ENCODE results near the gene RFX7.
"Not testable (repeated sequence)": the region's sequence is repeated elsewhere in the genome, so short reads cannot be mapped to it uniquely, and the experiment has no call there.

Gene RFX7

DNA sequence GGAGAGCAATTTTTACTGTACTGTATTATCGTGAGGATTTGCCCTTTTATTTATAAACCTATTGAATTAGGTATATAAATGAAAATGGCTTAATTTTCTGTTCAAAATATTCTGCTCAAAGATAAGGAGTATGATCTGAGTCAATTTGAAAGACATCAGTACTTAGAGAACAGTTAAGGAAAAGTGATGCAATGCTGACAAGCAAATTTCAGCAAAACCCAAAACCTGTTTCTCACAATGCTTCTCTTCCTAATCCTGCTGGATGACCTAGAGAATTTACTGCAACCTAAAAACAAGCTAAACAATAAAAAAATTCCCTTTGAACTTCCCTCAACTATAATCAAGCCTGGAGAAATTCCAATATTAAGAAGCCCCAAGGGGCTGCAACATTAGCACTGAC is 82.7 kb downstream of the RFX7 start:
- no peak overlapping the region for H3K4me3 ChIP-seq (ENCODE audit: low read depth, low read length)
- no peaks in the 10 kb centered on the region for H3K36me3 ChIP-seq (ENCODE audit: control insufficient read depth, insufficient read depth, low read length)
- H3K9ac ChIP-seq (ENCODE audit: low read depth, low read length): no peak overlapping the region
- H3K27me3 ChIP-seq (ENCODE audit: control insufficient read depth, insufficient read depth, low read length): no peaks in the 10 kb centered on the region
- no peaks in the 10 kb centered on the region for H3K9me3 ChIP-seq (ENCODE audit: control insufficient read depth, insufficient read depth, low read length)
- no peaks in the 10 kb centered on the region for H3K4me1 ChIP-seq (ENCODE audit: control insufficient read depth, insufficient read depth, low read length)

GRCh38 chr15:56156877-56157276 is 86.8 kb downstream of the RFX7 start:
- Histone ChIP-seq H3K4me3 (ENCODE audit: low read depth, low read length) (no peak overlapping the region), H3K27me3 (ENCODE audit: control insufficient read depth, insufficient read depth, low read length) (no peaks in the 10 kb centered on the region), H3K9me3 (ENCODE audit: control insufficient read depth, insufficient read depth, low read length) (no peaks in the 10 kb centered on the region), H3K4me1 (ENCODE audit: control insufficient read depth, insufficient read depth, low read length) (no peaks in the 10 kb centered on the region), H3K36me3 (ENCODE audit: control insufficient read depth, insufficient read depth, low read length) (no peaks in the 10 kb centered on the region), H3K9ac (ENCODE audit: low read depth, low read length) (no peak overlapping the region)

DNA sequence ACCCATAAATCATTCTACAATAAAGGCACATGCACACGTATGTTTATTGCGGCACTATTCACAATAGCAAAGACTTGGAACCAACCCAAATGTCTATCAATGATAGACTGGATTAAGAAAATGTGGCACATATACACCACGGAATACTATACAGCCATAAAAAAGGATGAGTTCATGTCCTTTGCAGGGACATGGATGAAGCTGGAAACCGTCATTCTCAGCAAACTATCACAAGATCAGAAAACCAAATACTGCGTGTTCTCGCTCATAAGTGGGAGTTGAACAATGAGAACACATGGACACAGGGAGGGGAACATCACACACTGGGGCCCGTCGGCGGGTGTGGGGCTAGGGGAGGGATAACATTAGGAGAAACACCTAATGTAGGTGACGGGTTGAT is 88.4 kb downstream of the RFX7 start:
- not testable (repeated sequence) for H3K9me3 ChIP-seq (ENCODE audit: control insufficient read depth, insufficient read depth, low read length); H3K4me1 ChIP-seq (ENCODE audit: control insufficient read depth, insufficient read depth, low read length); H3K4me3 ChIP-seq (ENCODE audit: low read depth, low read length); H3K27me3 ChIP-seq (ENCODE audit: control insufficient read depth, insufficient read depth, low read length); H3K36me3 ChIP-seq (ENCODE audit: control insufficient read depth, insufficient read depth, low read length); H3K9ac ChIP-seq (ENCODE audit: low read depth, low read length)

DNA sequence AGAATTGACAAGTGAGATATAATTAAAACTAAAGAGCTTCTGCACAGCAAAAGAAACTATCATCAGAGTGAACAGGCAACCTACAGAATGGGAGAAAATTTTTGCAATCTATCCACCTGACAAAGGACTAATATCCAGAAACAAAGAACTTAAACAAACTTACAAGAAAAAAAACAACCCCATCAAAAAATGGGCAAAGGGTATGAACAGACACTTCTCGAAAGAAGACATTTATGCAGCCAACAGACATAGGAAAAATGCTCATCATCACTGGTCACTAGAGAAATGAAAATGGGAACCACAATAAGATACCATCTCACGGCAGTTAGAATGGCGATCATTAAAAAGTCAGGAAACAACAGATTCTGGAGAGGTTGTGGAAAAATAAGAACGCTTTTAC is 88.9 kb downstream of the RFX7 start:
- H3K9ac ChIP-seq (ENCODE audit: low read depth, low read length); H3K4me1 ChIP-seq (ENCODE audit: control insufficient read depth, insufficient read depth, low read length); H3K9me3 ChIP-seq (ENCODE audit: control insufficient read depth, insufficient read depth, low read length); H3K4me3 ChIP-seq (ENCODE audit: low read depth, low read length); H3K36me3 ChIP-seq (ENCODE audit: control insufficient read depth, insufficient read depth, low read length); H3K27me3 ChIP-seq (ENCODE audit: control insufficient read depth, insufficient read depth, low read length): not testable (repeated sequence)

- Histone ChIP-seq H3K36me3 (ENCODE audit: control insufficient read depth, insufficient read depth, low read length) (no peaks in the 10 kb centered on the region), H3K4me3 (ENCODE audit: low read depth, low read length) (no peak overlapping the region), H3K4me1 (ENCODE audit: control insufficient read depth, insufficient read depth, low read length) (no peaks in the 10 kb centered on the region), H3K27me3 (ENCODE audit: control insufficient read depth, insufficient read depth, low read length) (no peaks in the 10 kb centered on the region), H3K9me3 (ENCODE audit: control insufficient read depth, insufficient read depth, low read length) (no peaks in the 10 kb centered on the region), H3K9ac (ENCODE audit: low read depth, low read length) (no peak overlapping the region)
Measured at GRCh38 chr15:56150204-56150603, 93.5 kb downstream of the RFX7 start.

- Histone ChIP-seq H3K36me3 (ENCODE audit: control insufficient read depth, insufficient read depth, low read length) (no peaks in the 10 kb centered on the region), H3K4me1 (ENCODE audit: control insufficient read depth, insufficient read depth, low read length) (no peaks in the 10 kb centered on the region), H3K27me3 (ENCODE audit: control insufficient read depth, insufficient read depth, low read length) (no peaks in the 10 kb centered on the region), H3K4me3 (ENCODE audit: low read depth, low read length) (no peak overlapping the region), H3K9ac (ENCODE audit: low read depth, low read length) (no peak overlapping the region), H3K9me3 (ENCODE audit: control insufficient read depth, insufficient read depth, low read length) (no peaks in the 10 kb centered on the region)
Measured at GRCh38 chr15:56148064-56148463, 95.6 kb downstream of the RFX7 start.

DNA sequence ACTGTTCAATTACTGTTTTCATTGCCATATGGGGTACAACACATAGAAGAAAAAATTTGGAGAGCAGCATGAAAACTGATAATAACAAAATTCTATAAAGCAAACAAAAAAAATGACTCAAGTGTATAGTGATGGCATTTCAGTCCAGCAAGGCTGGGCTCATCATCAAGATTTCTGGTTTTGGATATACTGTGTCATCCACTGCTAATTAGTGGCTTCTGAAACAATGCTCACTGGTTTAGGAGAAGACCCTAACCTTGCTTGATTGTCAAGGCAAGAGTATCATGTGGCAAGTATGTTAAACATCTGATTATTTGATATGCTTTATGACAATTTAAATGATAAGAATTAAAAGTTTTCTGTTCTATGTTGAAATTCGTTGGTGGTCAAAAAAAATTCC is 96.9 kb downstream of the RFX7 start:
- H3K36me3 ChIP-seq (ENCODE audit: control insufficient read depth, insufficient read depth, low read length): no peaks in the 10 kb centered on the region
- H3K9ac ChIP-seq (ENCODE audit: low read depth, low read length): no peak overlapping the region
- H3K9me3 ChIP-seq (ENCODE audit: control insufficient read depth, insufficient read depth, low read length): no peaks in the 10 kb centered on the region
- no peaks in the 10 kb centered on the region for H3K27me3 ChIP-seq (ENCODE audit: control insufficient read depth, insufficient read depth, low read length)
- no peaks in the 10 kb centered on the region for H3K4me1 ChIP-seq (ENCODE audit: control insufficient read depth, insufficient read depth, low read length)
- H3K4me3 ChIP-seq (ENCODE audit: low read depth, low read length): no peak overlapping the region

DNA sequence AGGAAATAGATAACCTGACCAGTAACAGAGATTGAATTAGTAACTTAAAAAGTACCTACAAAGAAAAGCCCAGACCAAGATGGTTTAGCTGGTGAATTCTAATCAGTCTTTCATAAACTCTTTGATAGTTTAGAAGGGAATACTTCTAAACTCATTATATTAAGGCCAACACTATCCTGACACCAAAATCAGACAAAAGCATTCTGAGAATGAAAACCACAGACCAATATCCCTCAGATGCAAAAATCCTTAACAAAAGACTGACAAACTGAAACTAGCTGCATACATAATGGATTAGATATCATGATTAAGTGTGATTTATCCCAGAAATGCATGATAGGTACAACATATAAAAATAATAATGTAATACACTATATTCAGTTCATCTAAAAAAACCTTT is 115.6 kb downstream of the RFX7 start:
- no peak overlapping the region for H3K9ac ChIP-seq (ENCODE audit: low read depth, low read length)
- H3K9me3 ChIP-seq (ENCODE audit: control insufficient read depth, insufficient read depth, low read length): no peaks in the 10 kb centered on the region
- H3K27me3 ChIP-seq (ENCODE audit: control insufficient read depth, insufficient read depth, low read length): no peaks in the 10 kb centered on the region
- H3K4me3 ChIP-seq (ENCODE audit: low read depth, low read length): no peak overlapping the region
- H3K36me3 ChIP-seq (ENCODE audit: control insufficient read depth, insufficient read depth, low read length): peaks cover 8% of the 10 kb centered on the region
- no peaks in the 10 kb centered on the region for H3K4me1 ChIP-seq (ENCODE audit: control insufficient read depth, insufficient read depth, low read length)

DNA sequence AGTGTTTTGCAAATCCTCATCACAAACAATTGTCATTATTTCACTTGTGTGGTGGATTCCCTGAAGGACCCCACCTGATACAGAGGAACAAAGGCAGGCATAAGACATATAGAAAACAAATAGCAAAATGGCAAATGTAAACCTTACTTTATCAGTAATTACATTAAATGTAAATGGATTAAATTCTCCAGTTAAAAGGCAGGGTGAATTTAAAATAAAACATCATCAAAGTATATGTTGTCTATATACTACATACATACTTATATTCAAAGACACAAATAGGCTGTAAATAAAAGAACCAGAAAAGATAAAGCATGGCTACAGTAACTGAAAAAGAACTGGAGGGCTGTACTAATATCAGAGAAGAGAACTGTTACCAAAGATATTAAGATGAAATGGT is 117.3 kb downstream of the RFX7 start:
- Histone ChIP-seq H3K9ac (ENCODE audit: low read depth, low read length) (no peak overlapping the region), H3K4me1 (ENCODE audit: control insufficient read depth, insufficient read depth, low read length) (no peaks in the 10 kb centered on the region), H3K4me3 (ENCODE audit: low read depth, low read length) (no peak overlapping the region), H3K27me3 (ENCODE audit: control insufficient read depth, insufficient read depth, low read length) (no peaks in the 10 kb centered on the region), H3K36me3 (ENCODE audit: control insufficient read depth, insufficient read depth, low read length) (peaks cover 19% of the 10 kb centered on the region), H3K9me3 (ENCODE audit: control insufficient read depth, insufficient read depth, low read length) (no peaks in the 10 kb centered on the region)

DNA sequence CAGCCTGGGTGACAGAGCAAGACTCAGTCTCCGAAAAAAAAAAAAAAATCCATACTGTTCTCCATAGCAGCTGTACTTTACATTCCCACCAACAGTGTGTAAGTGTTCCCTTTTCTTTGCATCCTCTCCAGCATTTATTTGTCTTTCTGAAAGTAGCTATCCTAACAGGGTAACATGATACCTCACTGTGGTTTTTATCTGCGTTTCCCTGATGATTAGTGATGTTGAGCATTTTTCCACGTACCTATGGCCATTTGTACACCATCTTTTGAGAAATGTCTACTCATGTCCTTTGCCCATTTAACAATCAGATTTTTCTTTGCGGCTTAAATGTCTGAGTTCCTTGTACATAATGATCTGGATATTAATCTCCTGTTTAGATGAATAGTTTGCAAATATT is 119.3 kb downstream of the RFX7 start:
- Histone ChIP-seq H3K4me1 (ENCODE audit: control insufficient read depth, insufficient read depth, low read length) (no peaks in the 10 kb centered on the region), H3K36me3 (ENCODE audit: control insufficient read depth, insufficient read depth, low read length) (peaks cover 19% of the 10 kb centered on the region), H3K4me3 (ENCODE audit: low read depth, low read length) (no peak overlapping the region), H3K9ac (ENCODE audit: low read depth, low read length) (no peak overlapping the region), H3K27me3 (ENCODE audit: control insufficient read depth, insufficient read depth, low read length) (no peaks in the 10 kb centered on the region), H3K9me3 (ENCODE audit: control insufficient read depth, insufficient read depth, low read length) (no peaks in the 10 kb centered on the region)

GRCh38 chr15:56105855-56106254 is 137.8 kb downstream of the RFX7 start:
- Histone ChIP-seq H3K27me3 (ENCODE audit: control insufficient read depth, insufficient read depth, low read length) (no peaks in the 10 kb centered on the region), H3K4me1 (ENCODE audit: control insufficient read depth, insufficient read depth, low read length) (no peaks in the 10 kb centered on the region), H3K4me3 (ENCODE audit: low read depth, low read length) (no peak overlapping the region), H3K9ac (ENCODE audit: low read depth, low read length) (no peak overlapping the region), H3K36me3 (ENCODE audit: control insufficient read depth, insufficient read depth, low read length) (no peaks in the 10 kb centered on the region), H3K9me3 (ENCODE audit: control insufficient read depth, insufficient read depth, low read length) (no peaks in the 10 kb centered on the region)

GRCh38 chr15:56102441-56102840 is 141.2 kb downstream of the RFX7 start:
- no peaks in the 10 kb centered on the region for H3K9me3 ChIP-seq (ENCODE audit: control insufficient read depth, insufficient read depth, low read length)
- no peaks in the 10 kb centered on the region for H3K27me3 ChIP-seq (ENCODE audit: control insufficient read depth, insufficient read depth, low read length)
- no peaks in the 10 kb centered on the region for H3K36me3 ChIP-seq (ENCODE audit: control insufficient read depth, insufficient read depth, low read length)
- H3K4me1 ChIP-seq (ENCODE audit: control insufficient read depth, insufficient read depth, low read length): no peaks in the 10 kb centered on the region
- H3K9ac ChIP-seq (ENCODE audit: low read depth, low read length): no peak overlapping the region
- no peak overlapping the region for H3K4me3 ChIP-seq (ENCODE audit: low read depth, low read length)

- Histone ChIP-seq H3K9me3 (ENCODE audit: control insufficient read depth, insufficient read depth, low read length) (no peaks in the 10 kb centered on the region), H3K9ac (ENCODE audit: low read depth, low read length) (no peak overlapping the region), H3K4me3 (ENCODE audit: low read depth, low read length) (no peak overlapping the region), H3K36me3 (ENCODE audit: control insufficient read depth, insufficient read depth, low read length) (peaks cover 21% of the 10 kb centered on the region), H3K4me1 (ENCODE audit: control insufficient read depth, insufficient read depth, low read length) (no peaks in the 10 kb centered on the region), H3K27me3 (ENCODE audit: control insufficient read depth, insufficient read depth, low read length) (no peaks in the 10 kb centered on the region)
Measured at GRCh38 chr15:56099311-56099710, 144.4 kb downstream of the RFX7 start.
